ENCODE data around the gene RAP2A. TPM values are rescaled to one million over a fixed set of nuclear protein-coding genes. Genes with fewer than 3 reads are reported as not detected.

RAP2A gene
- total and polyA plus RNA-seq, 10 of the 15 experiments (the other 5 are each of a cell fraction or from before 2014, with no cell fraction given) = 3.5 to 35.1 (median 14.9) TPM

- WGBS (ENCODE audit: insufficient coverage, insufficient replicate concordance, low lambda C conversion rate, missing lambda C conversion rate) = 98% methylated on average over 3 of the region's 3 CpGs
- peaks cover 0 to 12% of the 10 kb centered on the region in 2 experiments; a peak in 3 of 4 replicates for H3K36me3 ChIP-seq (ENCODE audit: control insufficient read depth in 2 of 2, insufficient read depth in 2 of 2, low read length in 1 of 2)
- H2AFZ ChIP-seq (ENCODE audit: control insufficient read depth, low read depth, low read length) = no peak overlapping the region
- TF ChIP-seq TCF12 (IDR thresholded peaks at IDR 0.05; ENCODE audit: low read depth, low read length) (no peak), LARP7 (IDR thresholded peaks at IDR 0.05) (no peak), ASH2L (IDR thresholded peaks at IDR 0.05; ENCODE audit: borderline replicate concordance, low read depth) (no peak), MTA2 (IDR thresholded peaks at IDR 0.05; ENCODE audit: low read depth) (no peak), E4F1 (IDR thresholded peaks at IDR 0.05; ENCODE audit: borderline replicate concordance, partially characterized antibody) (no peak), EP300 (IDR thresholded peaks at IDR 0.05; ENCODE audit: borderline replicate concordance in 1 of 2, control insufficient read depth in 1 of 2, low read depth in 2 of 2, low read length in 2 of 2) (no peak), HSF1 (IDR thresholded peaks at IDR 0.05; ENCODE audit: low read depth, low read length) (no peak), STAT1 (conservative IDR thresholded peaks at IDR 0.05) (no peak), SPI1 (IDR thresholded peaks at IDR 0.05; ENCODE audit: borderline replicate concordance, insufficient read depth, low read depth, low read length) (no peak), ELK1 (IDR thresholded peaks at IDR 0.05; ENCODE audit: low read depth, low read length) (no peak), EZH2 (IDR thresholded peaks at IDR 0.05; ENCODE audit: borderline replicate concordance, control insufficient read depth, low read depth, low read length) (no peak), STAT3 (IDR thresholded peaks at IDR 0.05; ENCODE audit: low read depth, low read length) (no peak), ZZZ3 (IDR thresholded peaks at IDR 0.05; ENCODE audit: control insufficient read depth, insufficient read length, low read depth) (no peak), ZNF217 (IDR thresholded peaks at IDR 0.05) (no peak), PKNOX1 (IDR thresholded peaks at IDR 0.05) (no peak), EED (IDR thresholded peaks at IDR 0.05; ENCODE audit: low read depth) (no peak)
- intact Hi-C loops (cut with micrococcal nuclease; ENCODE audit: unreplicated experiment) = no loop called here
- ATAC-seq (no peak), DNase-seq (ENCODE audit: low read depth, low spot score) (no peak), FAIRE-seq (no peak)
- H3K4me3 ChIP-seq = no peak overlapping the region
- SMC1A ChIA-PET (ENCODE audit: uncharacterized antibody, unreplicated experiment) = interaction anchor here (1.2 to 4.6 kb wide), 3 partner anchors 15 to 32 kb away, joined by 3 to 23 read pairs (median 8); partner anchors contain the start of gene RAP2A
- peaks cover 18% of the 10 kb centered on the region for H3K4me1 ChIP-seq (ENCODE audit: control insufficient read depth, insufficient read depth, low read length)
- H3K9ac ChIP-seq (ENCODE audit: control insufficient read depth, insufficient read depth, low read length) = no peak overlapping the region
- TSS peak; percentile 27 for BruUV-seq (replicated peaks)
- in situ Hi-C loops (cut with MboI) = no loop called here
- no peaks in the 10 kb centered on the region for H3K9me3 ChIP-seq (replicated peaks; ENCODE audit: control insufficient read depth, insufficient read depth, low read length)
- H4K20me1 ChIP-seq (ENCODE audit: control insufficient read depth, insufficient read depth) = no peaks in the 10 kb centered on the region
- CTCF ChIA-PET = interaction anchor here (0.7 kb wide), 1 partner anchor 110 kb away, joined by 3 read pairs; no protein-coding TSS in a partner anchor
- H3K79me2 ChIP-seq (ENCODE audit: control insufficient read depth, insufficient read depth, low read length) = peaks cover 14% of the 10 kb centered on the region
- POLR2A ChIA-PET = no interaction called here
- H3K27ac ChIP-seq (ENCODE audit: control insufficient read depth, insufficient read depth) = no peak overlapping the region
- H3K27me3 ChIP-seq (replicated peaks in 1 of 2; ENCODE audit: control insufficient read depth in 2 of 2, insufficient read depth in 2 of 2, low read length in 1 of 2) = no peaks in the 10 kb centered on the region
- RAD21 ChIA-PET (ENCODE audit: unreplicated experiment) = interaction anchor here (2.0 kb wide), 1 partner anchor 15 kb away, joined by 5 read pairs; no protein-coding TSS in a partner anchor
- no peak overlapping the region for H3K4me2 ChIP-seq (ENCODE audit: control insufficient read depth, insufficient read depth)
Observed at GRCh38 chr13:97464561-97464960, 30.6 kb downstream of the RAP2A start.
